ENCODE results near the gene IGSF6.
"Not testable (repeated sequence)": the region's sequence is repeated elsewhere in the genome, so short reads cannot be mapped to it uniquely, and the experiment has no call there.

IGSF6 gene

GRCh38 chr16:21652453-21652852 lies at the start of gene IGSF6:
Gene IGSF6 (minus strand): TSS chr16:21652608. CDS start chr16:21652598, 10 bp downstream.
- TF ChIP-seq, protein P1, sequence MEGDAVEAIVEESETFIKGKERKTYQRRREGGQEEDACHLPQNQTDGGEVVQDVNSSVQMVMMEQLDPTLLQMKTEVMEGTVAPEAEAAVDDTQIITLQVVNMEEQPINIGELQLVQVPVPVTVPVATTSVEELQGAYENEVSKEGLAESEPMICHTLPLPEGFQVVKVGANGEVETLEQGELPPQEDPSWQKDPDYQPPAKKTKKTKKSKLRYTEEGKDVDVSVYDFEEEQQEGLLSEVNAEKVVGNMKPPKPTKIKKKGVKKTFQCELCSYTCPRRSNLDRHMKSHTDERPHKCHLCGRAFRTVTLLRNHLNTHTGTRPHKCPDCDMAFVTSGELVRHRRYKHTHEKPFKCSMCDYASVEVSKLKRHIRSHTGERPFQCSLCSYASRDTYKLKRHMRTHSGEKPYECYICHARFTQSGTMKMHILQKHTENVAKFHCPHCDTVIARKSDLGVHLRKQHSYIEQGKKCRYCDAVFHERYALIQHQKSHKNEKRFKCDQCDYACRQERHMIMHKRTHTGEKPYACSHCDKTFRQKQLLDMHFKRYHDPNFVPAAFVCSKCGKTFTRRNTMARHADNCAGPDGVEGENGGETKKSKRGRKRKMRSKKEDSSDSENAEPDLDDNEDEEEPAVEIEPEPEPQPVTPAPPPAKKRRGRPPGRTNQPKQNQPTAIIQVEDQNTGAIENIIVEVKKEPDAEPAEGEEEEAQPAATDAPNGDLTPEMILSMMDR (IDR thresholded peaks at IDR 0.05; ENCODE audit: low read depth, low read length, missing control alignments) = no peak
- no peak within 1 kb of the TSS for H3K4me3 ChIP-seq (replicated peaks; ENCODE audit: low read depth, low read length)
- no peak for DNase-seq (ENCODE audit: extremely low read depth, low read depth)

DNA sequence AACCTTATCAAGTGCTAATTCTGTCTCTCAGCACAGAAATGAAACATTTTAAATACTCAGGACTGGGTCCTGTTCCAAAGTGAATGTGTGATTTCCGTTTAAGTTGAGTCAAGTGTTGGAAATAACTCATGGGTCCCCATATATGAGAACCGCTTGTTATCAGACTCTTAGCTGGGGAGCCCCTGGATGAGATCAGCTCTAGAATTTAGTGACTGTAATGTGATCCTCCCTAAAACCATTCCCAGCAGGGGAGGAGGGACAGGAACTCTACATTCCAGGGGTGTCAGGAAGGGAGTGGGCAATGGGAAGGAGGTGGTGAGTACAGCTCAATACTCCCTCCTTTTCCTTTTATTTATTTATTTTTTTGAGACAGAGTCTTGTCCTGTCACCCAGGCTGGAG lies 48.9 kb upstream of the IGSF6 start:
- H3K4me3 ChIP-seq (replicated peaks; ENCODE audit: low read depth, low read length) = no peak overlapping the region
- DNase-seq (ENCODE audit: extremely low read depth, low read depth) = no peak
- TF ChIP-seq, protein P1 (IDR thresholded peaks at IDR 0.05; ENCODE audit: low read depth, low read length, missing control alignments) = no peak

DNA sequence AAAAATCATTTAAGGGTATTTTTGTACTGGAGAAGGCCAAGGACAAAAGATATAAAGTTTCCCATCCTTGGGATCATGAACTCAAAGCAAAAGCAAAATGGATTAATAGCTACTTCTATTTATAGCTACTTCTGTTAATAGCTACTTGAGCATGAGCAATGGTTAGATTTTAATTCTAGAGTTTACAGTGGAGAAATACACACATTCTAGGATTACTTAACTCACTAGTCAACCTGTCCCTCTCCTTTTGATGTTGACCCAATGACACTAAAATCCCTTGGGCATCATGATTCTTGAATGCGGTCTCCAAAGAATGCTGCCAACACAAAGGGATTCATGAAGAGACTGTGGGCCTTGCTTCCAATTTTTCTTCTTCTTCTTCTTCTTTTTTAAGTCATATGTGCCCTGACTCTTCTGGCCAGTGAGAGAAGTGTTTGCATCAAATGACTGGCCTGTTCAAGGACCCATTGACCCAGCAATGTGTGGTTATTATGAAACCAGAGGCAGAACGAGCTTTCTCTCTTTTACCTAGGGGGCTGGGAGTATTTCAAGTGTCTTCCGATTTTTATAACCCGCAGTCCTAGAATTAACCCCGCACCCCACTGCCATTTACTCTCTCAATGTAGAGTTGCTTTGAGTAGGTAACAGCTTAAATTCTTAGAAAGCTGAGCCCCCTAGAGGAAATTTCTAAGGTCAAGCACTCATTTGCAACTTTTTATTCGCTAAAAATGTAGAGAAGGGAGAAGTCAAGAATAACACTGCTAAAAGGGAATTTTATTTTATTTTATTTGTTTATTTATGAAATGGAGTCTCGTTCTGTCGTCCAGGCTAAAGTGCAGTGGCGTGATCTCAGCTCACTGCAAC lies 46.0 kb upstream of the IGSF6 start:
- TF ChIP-seq, protein P1 (IDR thresholded peaks at IDR 0.05; ENCODE audit: low read depth, low read length, missing control alignments) = peak; percentile 8
- H3K4me3 ChIP-seq (replicated peaks; ENCODE audit: low read depth, low read length) = no peak overlapping the region
- no peak for DNase-seq (ENCODE audit: extremely low read depth, low read depth)

GRCh38 chr16:21697032-21697431 lies 44.6 kb upstream of the IGSF6 start:
- no peak overlapping the region for H3K4me3 ChIP-seq (replicated peaks; ENCODE audit: low read depth, low read length)
- no peak for DNase-seq (ENCODE audit: extremely low read depth, low read depth)
- TF ChIP-seq, protein P1 (IDR thresholded peaks at IDR 0.05; ENCODE audit: low read depth, low read length, missing control alignments) = no peak

DNA sequence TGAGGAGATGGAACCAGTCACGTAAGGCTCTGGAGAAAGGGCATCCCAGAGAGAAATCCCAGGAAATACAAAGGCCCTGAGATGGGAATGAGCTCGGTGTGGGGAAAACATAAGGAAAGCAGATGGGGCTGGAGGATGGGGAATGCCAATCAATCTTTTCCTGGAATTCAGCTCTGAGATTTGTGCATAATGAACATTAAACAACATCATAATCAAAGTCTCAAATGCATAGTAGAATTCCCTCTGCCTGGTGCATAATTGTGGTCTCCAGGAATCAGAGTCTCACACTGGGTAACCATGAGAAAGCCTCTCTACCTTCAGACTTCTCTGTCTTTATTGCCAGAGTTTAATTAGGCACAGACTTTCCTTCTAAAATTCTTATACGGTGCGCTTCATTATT lies 42.2 kb upstream of the IGSF6 start:
- TF ChIP-seq, protein P1 (IDR thresholded peaks at IDR 0.05; ENCODE audit: low read depth, low read length, missing control alignments) = no peak
- no peak for DNase-seq (ENCODE audit: extremely low read depth, low read depth)

GRCh38 chr16:21690967-21691366 lies 38.6 kb upstream of the IGSF6 start:
- not testable (repeated sequence) for H3K4me3 ChIP-seq (replicated peaks; ENCODE audit: low read depth, low read length); DNase-seq (ENCODE audit: extremely low read depth, low read depth)

More for the DNA sequence above, 42.2 kb upstream of the IGSF6 start:
- no peak overlapping the region for H3K4me3 ChIP-seq (replicated peaks; ENCODE audit: low read depth, low read length)

DNA sequence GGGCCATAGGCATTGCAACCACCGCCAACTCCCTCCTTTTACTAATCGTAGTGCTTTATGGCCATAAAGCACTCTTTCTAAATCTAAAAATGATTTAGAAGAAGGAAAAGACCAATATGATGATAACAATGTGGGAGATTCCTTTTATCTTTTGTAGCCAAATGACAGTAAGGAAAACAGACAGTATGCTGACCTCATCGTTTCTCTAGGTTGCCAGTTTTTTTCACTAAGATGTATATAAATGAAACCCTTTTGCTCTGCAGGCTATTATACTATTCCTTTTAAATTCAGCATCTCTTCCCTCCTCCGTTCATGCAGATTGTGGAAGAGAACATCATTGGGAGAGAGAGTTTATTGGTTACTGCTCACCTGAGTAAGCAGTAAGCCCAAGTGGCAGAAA lies 36.7 kb upstream of the IGSF6 start:
- H3K4me3 ChIP-seq (replicated peaks; ENCODE audit: low read depth, low read length) = no peak overlapping the region
- DNase-seq (ENCODE audit: extremely low read depth, low read depth) = no peak
- TF ChIP-seq, protein P1 (IDR thresholded peaks at IDR 0.05; ENCODE audit: low read depth, low read length, missing control alignments) = no peak
